Measurements from ENCODE around the gene SYNGR3.

GRCh38 chr16:1975432-1976215, 14.1 kb upstream of the SYNGR3 start:
- TF ChIP-seq POLR2A (IDR thresholded peaks at IDR 0.05) (no peak), CTCF (IDR thresholded peaks at IDR 0.05) (no peak)

All from esophagus squamous epithelium (tissue), 4 donors.